ENCODE data around the gene DPP4. TPM values are rescaled to one million over a fixed set of nuclear protein-coding genes. Genes with fewer than 3 reads are reported as not detected.

Gene DPP4
- total RNA-seq, 1 donor from 2014 or later = 55.9 TPM

GRCh38 chr2:162113776-162114168 is 39.8 kb upstream of the DPP4 start:
- H3K9me3 Mint-ChIP-seq = peaks cover 9% of the 10 kb centered on the region

GRCh38 chr2:162113088-162113775 is 39.2 kb upstream of the DPP4 start:
- H3K27ac Mint-ChIP-seq = no peak overlapping the region
- no peaks in the 10 kb centered on the region for H3K27me3 Mint-ChIP-seq
- no peaks in the 10 kb centered on the region for H3K36me3 Mint-ChIP-seq
- H3K4me3 Mint-ChIP-seq = no peak overlapping the region
- peaks cover 11% of the 10 kb centered on the region for H3K4me1 Mint-ChIP-seq (ENCODE audit: unreplicated experiment)
- peaks cover 9% of the 10 kb centered on the region for H3K9me3 Mint-ChIP-seq
- no peak for DNase-seq (ENCODE audit: extremely low spot score, unreplicated experiment)
- TF ChIP-seq CTCF (conservative IDR thresholded peaks at IDR 0.05) = no peak

More at GRCh38 chr2:162113776-162114168, 39.8 kb upstream of the DPP4 start:
- no peak for TF ChIP-seq CTCF (conservative IDR thresholded peaks at IDR 0.05)
- H3K4me1 Mint-ChIP-seq (ENCODE audit: unreplicated experiment) = peaks cover 11% of the 10 kb centered on the region
- no peaks in the 10 kb centered on the region for H3K27me3 Mint-ChIP-seq
- no peak for DNase-seq (ENCODE audit: extremely low spot score, unreplicated experiment)
- no peak overlapping the region for H3K27ac Mint-ChIP-seq
- H3K36me3 Mint-ChIP-seq = no peaks in the 10 kb centered on the region
- no peak overlapping the region for H3K4me3 Mint-ChIP-seq

- Mint-ChIP-seq H3K27me3 (no peaks in the 10 kb centered on the region), H3K9me3 (peaks cover 9% of the 10 kb centered on the region)
Measured at GRCh38 chr2:162111958-162112850, 38.2 kb upstream of the DPP4 start.

GRCh38 chr2:162107361-162107901 is 33.4 kb upstream of the DPP4 start:
- TF ChIP-seq CTCF (conservative IDR thresholded peaks at IDR 0.05) = no peak

More at GRCh38 chr2:162111958-162112850, 38.2 kb upstream of the DPP4 start:
- Mint-ChIP-seq H3K27ac (no peak overlapping the region), H3K4me3 (no peak overlapping the region), H3K4me1 (ENCODE audit: unreplicated experiment) (peaks cover 11% of the 10 kb centered on the region), H3K36me3 (no peaks in the 10 kb centered on the region)
- no peak for DNase-seq (ENCODE audit: extremely low spot score, unreplicated experiment)
- TF ChIP-seq CTCF (conservative IDR thresholded peaks at IDR 0.05) = no peak

GRCh38 chr2:162106746-162107145 is 32.7 kb upstream of the DPP4 start:
- H3K27me3 Mint-ChIP-seq = peaks cover 2% of the 10 kb centered on the region
- no peak for TF ChIP-seq CTCF (conservative IDR thresholded peaks at IDR 0.05)

More at GRCh38 chr2:162107361-162107901, 33.4 kb upstream of the DPP4 start:
- Mint-ChIP-seq H3K4me3 (no peak overlapping the region), H3K27me3 (no peaks in the 10 kb centered on the region), H3K4me1 (ENCODE audit: unreplicated experiment) (no peaks in the 10 kb centered on the region), H3K27ac (no peak overlapping the region), H3K36me3 (no peaks in the 10 kb centered on the region), H3K9me3 (no peaks in the 10 kb centered on the region)
- no peak for DNase-seq (ENCODE audit: extremely low spot score, unreplicated experiment)

More at GRCh38 chr2:162106746-162107145, 32.7 kb upstream of the DPP4 start:
- no peaks in the 10 kb centered on the region for H3K9me3 Mint-ChIP-seq
- no peak for DNase-seq (ENCODE audit: extremely low spot score, unreplicated experiment)
- no peak overlapping the region for H3K27ac Mint-ChIP-seq
- H3K4me1 Mint-ChIP-seq (ENCODE audit: unreplicated experiment) = no peaks in the 10 kb centered on the region
- no peaks in the 10 kb centered on the region for H3K36me3 Mint-ChIP-seq
- H3K4me3 Mint-ChIP-seq = no peak overlapping the region
